GM20000 (cell line): Measurements from ENCODE around the gene PHOX2A.
"Not testable (repeated sequence)": the region's sequence is repeated elsewhere in the genome, so short reads cannot be mapped to it uniquely, and the experiment has no call there.

Experiments
- DNase-seq: peaks from one replicate; pipeline ENCODE4 v3.0.0; 2012; ENCODE audit warnings: low spot score
- TF ChIP-seq, protein P1 (sequence below): IDR thresholded peaks from 2 replicates; pipeline ENCODE4 v1.5.1; 2012; ENCODE audit warnings: mild to moderate bottlenecking, control low read depth; ENCODE audit errors: extremely low read depth, missing control alignments

Gene PHOX2A

DNA sequence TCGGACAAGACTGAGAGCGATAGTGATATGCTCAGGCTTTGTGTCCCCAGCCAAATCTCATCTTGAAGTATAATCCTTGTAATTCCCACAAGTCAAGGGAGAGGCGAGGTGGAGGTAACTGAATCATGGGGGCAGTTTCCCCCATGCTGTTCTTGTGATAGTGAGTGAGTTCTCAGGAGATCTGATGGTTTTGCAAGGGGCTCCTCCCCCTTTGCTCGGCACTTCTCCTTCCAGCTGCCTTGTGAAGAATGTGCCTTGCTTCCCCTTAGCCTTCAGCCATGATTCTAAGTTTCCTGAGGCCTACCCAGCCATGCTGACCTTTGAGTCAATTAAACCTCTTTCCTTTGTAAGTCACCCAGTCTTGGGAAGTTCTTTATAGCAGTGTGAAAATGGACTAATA is 34.9 kb downstream of the PHOX2A start:
- TF ChIP-seq, protein P1, sequence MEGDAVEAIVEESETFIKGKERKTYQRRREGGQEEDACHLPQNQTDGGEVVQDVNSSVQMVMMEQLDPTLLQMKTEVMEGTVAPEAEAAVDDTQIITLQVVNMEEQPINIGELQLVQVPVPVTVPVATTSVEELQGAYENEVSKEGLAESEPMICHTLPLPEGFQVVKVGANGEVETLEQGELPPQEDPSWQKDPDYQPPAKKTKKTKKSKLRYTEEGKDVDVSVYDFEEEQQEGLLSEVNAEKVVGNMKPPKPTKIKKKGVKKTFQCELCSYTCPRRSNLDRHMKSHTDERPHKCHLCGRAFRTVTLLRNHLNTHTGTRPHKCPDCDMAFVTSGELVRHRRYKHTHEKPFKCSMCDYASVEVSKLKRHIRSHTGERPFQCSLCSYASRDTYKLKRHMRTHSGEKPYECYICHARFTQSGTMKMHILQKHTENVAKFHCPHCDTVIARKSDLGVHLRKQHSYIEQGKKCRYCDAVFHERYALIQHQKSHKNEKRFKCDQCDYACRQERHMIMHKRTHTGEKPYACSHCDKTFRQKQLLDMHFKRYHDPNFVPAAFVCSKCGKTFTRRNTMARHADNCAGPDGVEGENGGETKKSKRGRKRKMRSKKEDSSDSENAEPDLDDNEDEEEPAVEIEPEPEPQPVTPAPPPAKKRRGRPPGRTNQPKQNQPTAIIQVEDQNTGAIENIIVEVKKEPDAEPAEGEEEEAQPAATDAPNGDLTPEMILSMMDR, result no peak
- no peak for DNase-seq

GRCh38 chr11:72208281-72208680 is 35.7 kb downstream of the PHOX2A start:
- TF ChIP-seq, protein P1, result no peak
- no peak for DNase-seq

GRCh38 chr11:72206794-72207193 is 37.2 kb downstream of the PHOX2A start:
- DNase-seq, result not testable (repeated sequence)

- TF ChIP-seq, protein P1, result no peak
- DNase-seq, result no peak
Observed at GRCh38 chr11:72204886-72205285, 39.1 kb downstream of the PHOX2A start.

DNA sequence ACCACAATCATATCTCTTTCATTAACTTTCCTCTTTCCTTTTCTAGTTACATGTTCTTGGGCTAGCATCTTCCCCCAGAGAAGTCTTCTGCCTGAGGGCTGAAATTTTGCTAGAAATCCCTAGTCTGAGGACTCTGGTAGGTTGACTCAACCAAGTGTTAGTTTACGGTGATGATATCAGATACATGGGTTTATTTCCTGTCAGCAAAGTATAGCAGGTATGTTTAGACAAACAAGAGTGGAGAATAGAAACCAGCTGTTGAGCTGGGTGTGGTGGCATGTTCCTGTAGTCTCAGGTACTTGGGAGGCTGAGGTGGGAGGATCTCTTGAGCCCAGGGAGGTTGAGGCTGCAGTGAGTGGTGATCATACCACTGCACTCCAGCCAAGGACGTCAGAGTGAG is 40.8 kb downstream of the PHOX2A start:
- DNase-seq, result no peak

GRCh38 chr11:72202571-72202970 is 41.4 kb downstream of the PHOX2A start:
- no peak for DNase-seq
- TF ChIP-seq, protein P1, result no peak

More for the DNA sequence above, 40.8 kb downstream of the PHOX2A start:
- TF ChIP-seq, protein P1, result no peak

DNA sequence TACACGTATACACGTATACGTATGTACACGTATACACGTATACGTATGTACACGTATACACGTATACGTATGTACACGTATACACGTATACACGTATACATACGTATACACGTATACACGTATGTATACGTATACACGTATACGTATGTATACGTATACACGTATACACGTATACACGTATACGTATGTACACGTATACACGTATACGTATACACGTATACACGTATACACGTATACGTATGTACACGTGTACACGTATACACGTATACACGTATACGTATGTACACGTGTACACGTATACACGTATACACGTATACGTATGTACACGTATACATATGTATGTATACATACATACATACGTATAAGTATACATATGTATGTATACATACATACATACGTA is 42.5 kb downstream of the PHOX2A start:
- DNase-seq, result not testable (repeated sequence)

DNA sequence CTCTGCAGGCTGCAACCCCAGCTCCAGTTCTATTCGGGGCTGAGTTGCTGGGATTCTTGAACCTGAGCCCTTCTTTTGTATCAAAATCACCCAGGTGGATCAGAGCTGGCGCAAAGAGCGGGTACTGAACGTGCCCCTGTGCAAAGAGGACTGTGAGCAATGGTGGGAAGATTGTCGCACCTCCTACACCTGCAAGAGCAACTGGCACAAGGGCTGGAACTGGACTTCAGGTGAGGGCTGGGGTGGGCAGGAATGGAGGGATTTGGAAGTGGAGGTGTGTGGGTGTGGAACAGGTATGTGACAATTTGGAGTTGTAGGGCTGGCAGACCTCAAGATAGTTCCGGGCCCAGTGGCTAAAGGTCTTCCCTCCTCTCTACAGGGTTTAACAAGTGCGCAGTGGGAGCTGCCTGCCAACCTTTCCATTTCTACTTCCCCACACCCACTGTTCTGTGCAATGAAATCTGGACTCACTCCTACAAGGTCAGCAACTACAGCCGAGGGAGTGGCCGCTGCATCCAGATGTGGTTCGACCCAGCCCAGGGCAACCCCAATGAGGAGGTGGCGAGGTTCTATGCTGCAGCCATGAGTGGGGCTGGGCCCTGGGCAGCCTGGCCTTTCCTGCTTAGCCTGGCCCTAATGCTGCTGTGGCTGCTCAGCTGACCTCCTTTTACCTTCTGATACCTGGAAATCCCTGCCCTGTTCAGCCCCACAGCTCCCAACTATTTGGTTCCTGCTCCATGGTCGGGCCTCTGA is 48.3 kb downstream of the PHOX2A start:
- DNase-seq, result no peak
- TF ChIP-seq, protein P1, result no peak

DNA sequence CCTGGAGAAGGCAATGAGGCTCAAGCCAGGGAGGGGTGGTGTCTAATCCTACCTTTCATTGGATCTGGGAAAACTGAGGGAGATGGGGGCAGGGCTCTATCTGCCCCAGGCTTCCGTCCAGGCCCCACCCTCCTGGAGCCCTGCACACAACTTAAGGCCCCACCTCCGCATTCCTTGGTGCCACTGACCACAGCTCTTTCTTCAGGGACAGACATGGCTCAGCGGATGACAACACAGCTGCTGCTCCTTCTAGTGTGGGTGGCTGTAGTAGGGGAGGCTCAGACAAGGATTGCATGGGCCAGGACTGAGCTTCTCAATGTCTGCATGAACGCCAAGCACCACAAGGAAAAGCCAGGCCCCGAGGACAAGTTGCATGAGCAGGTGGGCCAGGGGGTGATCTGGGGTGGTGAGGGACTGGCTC is 52.0 kb downstream of the PHOX2A start, which contains the start of gene FOLR1:
FOLR1 (plus strand) TSS at position 180 of the 421 bp plus-strand sequence; CDS start at position 214, 34 bp downstream.
- TF ChIP-seq, protein P1, result no peak
- no peak for DNase-seq
